ENCODE data around the gene CKB. TPM values are rescaled to one million over a fixed set of nuclear protein-coding genes. Genes with fewer than 3 reads are reported as not detected.

CKB gene
- total and polyA plus RNA-seq, 4 donors: 9.0 to 32.9 (median 20.4) TPM

- Histone ChIP-seq H3K9me3 (ENCODE audit: control insufficient read depth in 4 of 4, low read length in 3 of 4) (no peaks in the 10 kb centered on the region), H3K4me1 (ENCODE audit: control insufficient read depth in 4 of 4, insufficient read depth in 4 of 4, low read length in 3 of 4) (no peaks in the 10 kb centered on the region), H3K27me3 (ENCODE audit: control insufficient read depth in 4 of 4, insufficient read depth in 4 of 4, low read length in 3 of 4) (no peaks in the 10 kb centered on the region), H3K4me3 (ENCODE audit: low read depth in 1 of 3, low read length in 3 of 3) (no peak overlapping the region), H3K9ac (ENCODE audit: low read depth in 1 of 2, low read length in 2 of 2) (no peak overlapping the region), H3K27ac (ENCODE audit: low read depth in 1 of 2, low read length in 2 of 2) (no peak overlapping the region), H3K36me3 (ENCODE audit: control insufficient read depth in 4 of 4, insufficient read depth in 3 of 4, low read depth in 1 of 4, low read length in 3 of 4) (peaks cover 0 to 2% (median 0%) of the 10 kb centered on the region in 4 donors)
- TF ChIP-seq EGR1 (IDR thresholded peaks at IDR 0.05; ENCODE audit: low read depth in 2 of 2) (no peak), FOXA1 (IDR thresholded peaks at IDR 0.05) (no peak)
- no peak for DNase-seq (ENCODE audit: low spot score)
- 84% methylated on average over 30 of the region's 30 CpGs for WGBS
Observed at GRCh38 chr14:103549361-103550311, 27.0 kb upstream of the CKB start.

DNA sequence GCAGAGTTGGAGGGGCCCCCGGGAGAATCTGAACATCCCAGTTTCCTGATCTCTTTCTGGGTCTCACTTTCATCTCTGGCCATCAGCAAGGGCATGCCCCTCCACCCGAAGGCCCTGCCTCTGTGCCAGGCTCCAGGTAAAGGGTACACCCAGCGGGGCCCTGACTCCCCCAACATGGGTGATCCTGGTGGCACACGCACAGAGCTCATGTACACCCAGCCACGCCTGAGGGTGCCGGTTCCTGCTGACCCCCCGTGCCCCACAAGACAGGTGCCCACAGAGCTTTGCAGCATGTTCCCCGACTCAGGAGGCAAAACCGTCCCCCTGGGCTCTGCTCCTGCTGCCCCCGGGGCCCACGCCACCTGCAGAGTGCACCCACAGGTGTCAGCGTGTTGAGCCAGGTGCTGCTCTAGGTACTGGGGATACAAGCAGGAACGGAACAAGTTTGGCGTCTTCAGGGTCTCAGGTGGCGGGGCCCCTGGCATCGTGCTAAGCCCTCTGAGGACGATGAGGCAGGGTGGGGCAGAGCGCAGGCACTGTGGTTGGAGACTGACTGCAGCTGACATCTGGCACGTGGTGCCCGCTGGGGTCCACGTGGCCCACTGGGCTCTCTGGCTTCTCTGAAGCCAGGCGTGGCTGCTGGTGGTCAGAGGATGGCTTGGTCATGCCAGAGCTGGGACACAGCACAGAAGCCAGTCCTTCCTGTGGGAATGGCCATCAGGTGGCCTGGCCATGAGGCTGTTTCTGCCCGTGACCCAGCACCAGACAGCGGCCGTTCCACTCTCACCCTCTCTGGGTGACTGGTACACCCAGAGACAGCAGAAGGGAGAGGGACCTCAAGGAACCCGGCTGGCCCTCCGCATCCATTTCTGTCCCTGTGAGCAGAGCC is 26.1 kb upstream of the CKB start:
- TF ChIP-seq HNF4G (IDR thresholded peaks at IDR 0.05) (no peak), CTCF (IDR thresholded peaks at IDR 0.05; ENCODE audit: low read depth, low read length, missing input control) (no peak), GABPA (IDR thresholded peaks at IDR 0.05 in 1 of 2, conservative IDR thresholded peaks at IDR 0.05 in 1 of 2) (no peak), TAF1 (conservative IDR thresholded peaks at IDR 0.05) (no peak), ATF3 (IDR thresholded peaks at IDR 0.05) (no peak), SP1 (IDR thresholded peaks at IDR 0.05) (no peak)
- TF ChIP-seq, protein P1, sequence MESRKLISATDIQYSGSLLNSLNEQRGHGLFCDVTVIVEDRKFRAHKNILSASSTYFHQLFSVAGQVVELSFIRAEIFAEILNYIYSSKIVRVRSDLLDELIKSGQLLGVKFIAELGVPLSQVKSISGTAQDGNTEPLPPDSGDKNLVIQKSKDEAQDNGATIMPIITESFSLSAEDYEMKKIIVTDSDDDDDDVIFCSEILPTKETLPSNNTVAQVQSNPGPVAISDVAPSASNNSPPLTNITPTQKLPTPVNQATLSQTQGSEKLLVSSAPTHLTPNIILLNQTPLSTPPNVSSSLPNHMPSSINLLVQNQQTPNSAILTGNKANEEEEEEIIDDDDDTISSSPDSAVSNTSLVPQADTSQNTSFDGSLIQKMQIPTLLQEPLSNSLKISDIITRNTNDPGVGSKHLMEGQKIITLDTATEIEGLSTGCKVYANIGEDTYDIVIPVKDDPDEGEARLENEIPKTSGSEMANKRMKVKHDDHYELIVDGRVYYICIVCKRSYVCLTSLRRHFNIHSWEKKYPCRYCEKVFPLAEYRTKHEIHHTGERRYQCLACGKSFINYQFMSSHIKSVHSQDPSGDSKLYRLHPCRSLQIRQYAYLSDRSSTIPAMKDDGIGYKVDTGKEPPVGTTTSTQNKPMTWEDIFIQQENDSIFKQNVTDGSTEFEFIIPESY (IDR thresholded peaks at IDR 0.05): no peak
- Histone ChIP-seq H3K4me3 (ENCODE audit: low read depth in 1 of 3, low read length in 3 of 3) (no peak overlapping the region), H3K4me1 (ENCODE audit: control insufficient read depth in 4 of 4, insufficient read depth in 4 of 4, low read length in 3 of 4) (peaks cover 0 to 3% (median 0%) of the 10 kb centered on the region in 4 donors), H3K27ac (ENCODE audit: low read depth in 1 of 2, low read length in 2 of 2) (no peak overlapping the region), H3K36me3 (ENCODE audit: control insufficient read depth in 4 of 4, insufficient read depth in 3 of 4, low read depth in 1 of 4, low read length in 3 of 4) (peaks cover 0 to 2% (median 0%) of the 10 kb centered on the region in 4 donors), H3K27me3 (ENCODE audit: control insufficient read depth in 4 of 4, insufficient read depth in 4 of 4, low read length in 3 of 4) (no peaks in the 10 kb centered on the region), H3K9ac (ENCODE audit: low read depth in 1 of 2, low read length in 2 of 2) (no peak overlapping the region), H3K9me3 (ENCODE audit: control insufficient read depth in 4 of 4, low read length in 3 of 4) (no peaks in the 10 kb centered on the region)
- WGBS: 90% methylated on average over 27 of the region's 27 CpGs
- DNase-seq (ENCODE audit: low spot score): no peak

GRCh38 chr14:103547941-103548462 is 25.4 kb upstream of the CKB start:
- no peak overlapping the region for H3K9ac ChIP-seq (ENCODE audit: low read depth in 1 of 2, low read length in 2 of 2)
- H3K36me3 ChIP-seq (ENCODE audit: control insufficient read depth in 4 of 4, insufficient read depth in 3 of 4, low read depth in 1 of 4, low read length in 3 of 4): no peaks in the 10 kb centered on the region
- DNase-seq (ENCODE audit: low spot score): no peak
- H3K4me3 ChIP-seq (ENCODE audit: low read depth in 1 of 3, low read length in 3 of 3): no peak overlapping the region
- H3K4me1 ChIP-seq (ENCODE audit: control insufficient read depth in 4 of 4, insufficient read depth in 4 of 4, low read length in 3 of 4): peaks cover 0 to 6% (median 0%) of the 10 kb centered on the region in 4 donors
- no peaks in the 10 kb centered on the region for H3K9me3 ChIP-seq (ENCODE audit: control insufficient read depth in 4 of 4, low read length in 3 of 4)
- no peaks in the 10 kb centered on the region for H3K27me3 ChIP-seq (ENCODE audit: control insufficient read depth in 4 of 4, insufficient read depth in 4 of 4, low read length in 3 of 4)
- no peak overlapping the region for H3K27ac ChIP-seq (ENCODE audit: low read depth in 1 of 2, low read length in 2 of 2)
- WGBS: 92% methylated on average over 18 of the region's 18 CpGs
- no peak for TF ChIP-seq ATF3 (IDR thresholded peaks at IDR 0.05)
- no peak for TF ChIP-seq REST (IDR thresholded peaks at IDR 0.05)
- TF ChIP-seq YY1 (IDR thresholded peaks at IDR 0.05): no peak
- no peak for TF ChIP-seq MAX (IDR thresholded peaks at IDR 0.05)
- no peak for TF ChIP-seq JUND (IDR thresholded peaks at IDR 0.05)

All from liver (tissue), 9 donors.